ENCODE measurements around the gene CLTB.
A peak's percentile ranks its signal among the peaks of the same experiment; 100 is the strongest.

Gene CLTB

DNA sequence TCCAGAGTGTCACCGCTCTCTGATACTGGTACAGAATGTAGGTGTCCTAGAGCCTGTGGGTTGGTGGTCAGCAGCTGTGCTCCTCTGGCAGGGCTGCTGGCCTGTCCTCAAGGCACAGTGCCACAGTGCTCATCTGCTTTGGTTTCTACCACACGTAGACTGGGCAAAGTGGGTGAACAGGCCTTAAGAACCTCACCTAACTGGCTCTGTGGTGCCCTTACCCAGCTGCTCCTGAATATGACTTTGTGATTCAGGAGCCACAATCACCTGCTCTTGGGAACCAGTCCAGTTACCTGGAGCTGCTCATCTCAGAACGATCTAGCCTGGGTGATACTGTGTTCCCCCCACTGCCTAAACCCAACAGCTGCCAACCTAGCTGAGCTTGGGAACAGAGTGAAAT is 34.4 kb downstream of the CLTB start:
- DNase-seq = no peak

DNA sequence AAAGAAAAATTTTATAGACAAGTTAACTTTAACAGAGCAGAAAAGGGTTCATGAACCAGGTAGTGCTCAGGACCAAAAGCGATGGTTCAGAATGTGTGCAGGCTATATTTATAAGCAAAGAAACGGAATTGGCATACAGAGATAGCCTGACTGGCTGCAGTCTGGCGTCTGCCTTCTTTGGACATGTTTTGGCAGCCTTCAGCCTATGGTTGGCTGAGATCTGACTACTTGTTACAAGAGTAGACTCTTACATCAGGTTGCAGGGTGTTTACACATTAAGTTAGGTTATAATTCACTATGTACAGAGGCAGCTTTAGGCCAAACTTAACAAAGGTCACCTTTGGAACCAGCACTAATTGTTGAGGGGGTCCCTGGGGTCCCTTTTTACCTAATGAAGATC is 34.9 kb downstream of the CLTB start:
- DNase-seq = no peak

DNA sequence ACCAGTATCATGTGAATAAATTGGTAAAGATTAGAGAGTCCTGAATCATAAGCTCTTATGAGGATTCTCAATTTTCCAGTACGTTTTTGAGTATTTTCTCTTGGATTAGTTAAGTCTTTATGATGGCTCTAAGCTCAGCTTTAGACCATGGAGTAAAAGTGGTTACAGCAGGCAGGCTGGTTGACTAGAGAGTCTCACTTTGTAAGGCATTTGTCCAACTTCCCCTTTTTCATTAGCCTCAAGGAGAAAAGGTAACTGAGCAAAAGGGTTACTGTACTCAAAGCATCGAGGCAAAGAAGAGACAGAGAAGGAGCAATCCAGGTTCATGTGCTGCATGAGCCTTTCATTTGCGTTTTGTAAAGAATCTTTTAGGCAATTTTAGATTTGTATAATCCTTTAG is 36.5 kb downstream of the CLTB start:
- DNase-seq = no peak

DNA sequence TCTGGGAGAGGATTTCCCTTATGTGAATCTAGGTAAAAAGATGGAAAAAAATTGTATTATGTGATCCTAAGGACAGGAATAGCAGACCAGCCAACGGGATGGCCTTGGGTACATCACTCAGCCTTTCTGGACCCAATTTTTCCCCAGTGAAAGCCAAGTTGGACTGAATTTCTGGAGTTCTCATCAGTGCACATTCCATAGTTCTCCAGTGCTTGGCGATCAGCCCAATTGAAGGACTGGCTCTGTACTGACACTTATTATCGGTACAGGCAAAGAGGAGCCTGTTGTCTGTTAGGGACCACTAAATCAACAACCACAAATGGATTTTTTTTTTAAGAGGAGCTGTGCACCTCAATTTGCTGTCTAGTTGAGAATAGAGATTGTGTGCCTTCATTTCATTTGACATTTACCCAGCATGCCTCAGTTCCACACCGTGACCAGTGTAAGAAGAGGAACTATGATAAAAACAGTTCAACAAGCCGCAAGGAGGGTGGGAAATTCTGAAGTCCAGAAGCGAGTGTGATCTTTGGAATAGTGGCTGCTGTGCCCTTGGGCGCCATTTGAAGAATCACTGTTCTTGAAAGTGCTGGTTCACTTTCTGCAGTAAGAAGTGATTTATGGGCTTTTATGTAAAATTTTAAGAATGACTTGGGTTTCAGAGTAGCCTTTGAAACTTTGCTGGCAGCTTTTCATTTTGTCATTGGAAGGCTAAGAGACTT is 43.1 kb downstream of the CLTB start:
- DNase-seq = no peak

DNA sequence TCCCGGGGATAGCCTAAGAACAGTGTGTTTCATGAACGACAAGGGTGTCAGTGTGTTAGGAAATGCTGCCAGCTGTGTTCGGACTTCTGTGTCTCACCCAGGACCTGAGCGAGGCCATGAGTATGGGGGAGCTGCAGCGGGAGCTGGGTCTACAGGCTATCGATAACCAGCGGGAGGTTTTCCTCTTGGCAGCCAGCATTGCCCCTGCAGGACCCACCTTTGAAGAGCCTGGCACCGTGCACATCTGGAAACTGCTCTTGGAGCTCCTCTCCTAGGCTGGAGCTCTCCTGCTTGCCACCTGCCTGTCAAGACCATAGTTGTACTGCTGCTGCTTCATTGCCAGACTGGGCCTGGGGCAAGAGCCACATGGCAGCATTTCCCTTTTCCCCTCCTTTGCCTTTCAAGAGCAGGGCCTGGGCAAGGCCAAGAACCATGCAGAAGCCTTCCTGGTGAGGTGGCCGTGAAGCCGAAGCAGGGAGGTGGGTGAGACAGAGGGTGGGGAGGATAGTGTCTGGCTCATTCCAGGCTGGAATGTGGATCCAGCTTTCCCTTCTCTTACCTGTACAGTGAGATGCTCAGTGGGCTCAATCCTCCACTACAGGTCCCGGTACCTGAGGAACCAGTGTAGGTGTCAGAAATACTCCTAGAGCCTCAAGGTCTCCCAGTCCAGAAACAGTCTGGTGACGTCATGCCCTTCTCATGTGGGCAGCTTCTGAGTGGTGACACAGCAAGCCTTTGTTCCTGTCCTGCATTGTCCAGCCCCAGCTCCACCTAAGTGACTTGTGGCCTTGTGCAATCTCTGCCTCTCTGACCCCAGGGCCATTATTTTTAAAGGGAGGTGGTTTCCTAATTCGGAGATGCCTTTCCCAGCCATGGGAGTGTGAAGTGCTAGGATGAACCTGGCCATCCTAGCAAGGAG is 44.5 kb downstream of the CLTB start:
- DNase-seq = no peak

DNA sequence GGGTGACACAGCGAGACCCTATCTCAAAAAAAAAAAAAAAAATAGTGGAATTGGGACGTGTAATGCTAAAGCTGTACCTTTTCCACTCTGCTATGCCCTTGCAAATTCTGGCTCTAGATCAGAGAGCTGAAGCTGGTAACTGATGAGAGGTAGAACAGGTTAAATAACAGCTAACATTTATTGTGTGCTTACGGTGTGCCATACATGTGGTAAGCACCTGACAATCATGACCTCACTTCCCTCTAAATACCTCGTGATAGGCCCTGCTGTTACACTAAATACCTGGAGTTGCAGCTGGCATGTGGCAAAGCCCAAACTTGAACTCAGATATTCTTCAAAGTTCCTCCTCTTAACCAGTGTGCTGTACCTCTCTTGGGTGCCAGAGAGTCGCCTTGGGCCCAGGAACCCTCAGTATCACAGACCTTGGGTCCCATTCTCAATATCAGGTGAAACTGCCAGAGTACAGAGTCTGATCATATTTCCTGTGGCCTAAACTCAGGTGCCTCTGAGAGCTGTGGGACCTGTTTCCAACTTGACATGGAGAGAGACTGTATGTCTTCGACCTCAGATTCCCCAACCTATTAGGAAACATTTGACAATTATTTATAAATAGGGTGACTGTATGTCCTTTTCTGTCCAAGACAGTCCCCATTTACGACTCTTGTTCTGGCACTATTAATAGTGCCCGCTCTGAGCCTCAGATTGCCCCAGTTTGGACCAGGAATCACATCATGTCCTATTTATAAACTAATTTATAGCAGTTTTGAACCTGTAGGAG is 46.2 kb downstream of the CLTB start:
- DNase-seq = no peak

DNA sequence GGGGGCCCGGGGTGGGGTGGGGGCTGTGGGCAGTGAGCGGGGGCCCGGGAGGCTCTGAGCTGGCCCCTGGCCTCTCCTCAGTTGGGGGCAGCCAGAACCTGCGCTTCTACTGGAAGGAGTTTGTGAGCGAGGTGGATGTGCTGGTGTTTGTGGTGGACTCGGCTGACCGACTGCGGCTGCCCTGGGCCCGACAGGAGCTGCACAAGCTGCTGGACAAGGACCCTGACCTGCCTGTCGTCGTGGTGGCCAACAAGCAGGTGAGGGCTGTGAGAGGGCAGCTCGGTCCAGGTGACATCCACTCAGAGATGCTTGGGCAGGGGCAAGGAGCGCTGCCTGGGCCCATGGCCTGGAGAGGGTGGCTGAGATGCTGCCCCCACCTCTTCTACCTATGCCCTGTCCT is 47.6 kb downstream of the CLTB start:
- no peak for DNase-seq

DNA sequence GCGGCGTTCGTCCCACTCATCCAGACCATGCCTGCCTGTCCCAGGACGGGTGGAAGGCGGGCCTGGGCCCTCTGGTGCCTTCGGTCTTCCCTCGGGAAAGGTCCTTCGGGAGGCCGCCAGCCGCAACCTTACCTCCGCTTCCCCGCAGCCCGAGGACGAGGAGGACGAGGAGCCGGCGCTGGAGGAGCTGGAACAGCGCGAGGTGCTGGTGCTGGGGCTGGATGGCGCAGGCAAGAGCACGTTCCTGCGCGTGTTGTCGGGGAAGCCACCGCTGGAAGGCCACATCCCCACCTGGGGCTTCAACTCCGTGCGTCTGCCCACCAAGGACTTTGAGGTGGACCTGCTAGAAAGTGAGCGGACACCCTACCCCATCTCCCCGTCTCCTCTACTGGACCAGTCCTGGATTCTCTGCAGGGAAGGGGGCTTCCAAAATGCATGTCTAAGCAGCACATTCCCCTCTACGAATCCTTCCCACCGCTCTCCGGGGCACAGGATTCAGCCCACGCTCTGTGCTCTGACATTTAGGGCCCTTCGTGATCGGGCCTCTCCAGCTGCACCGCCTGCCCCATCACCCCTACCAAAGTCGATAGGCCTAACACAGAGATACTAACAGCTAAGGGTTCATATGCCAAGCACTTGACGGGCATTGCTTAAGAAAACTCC is 50.0 kb downstream of the CLTB start:
- no peak for DNase-seq

DNA sequence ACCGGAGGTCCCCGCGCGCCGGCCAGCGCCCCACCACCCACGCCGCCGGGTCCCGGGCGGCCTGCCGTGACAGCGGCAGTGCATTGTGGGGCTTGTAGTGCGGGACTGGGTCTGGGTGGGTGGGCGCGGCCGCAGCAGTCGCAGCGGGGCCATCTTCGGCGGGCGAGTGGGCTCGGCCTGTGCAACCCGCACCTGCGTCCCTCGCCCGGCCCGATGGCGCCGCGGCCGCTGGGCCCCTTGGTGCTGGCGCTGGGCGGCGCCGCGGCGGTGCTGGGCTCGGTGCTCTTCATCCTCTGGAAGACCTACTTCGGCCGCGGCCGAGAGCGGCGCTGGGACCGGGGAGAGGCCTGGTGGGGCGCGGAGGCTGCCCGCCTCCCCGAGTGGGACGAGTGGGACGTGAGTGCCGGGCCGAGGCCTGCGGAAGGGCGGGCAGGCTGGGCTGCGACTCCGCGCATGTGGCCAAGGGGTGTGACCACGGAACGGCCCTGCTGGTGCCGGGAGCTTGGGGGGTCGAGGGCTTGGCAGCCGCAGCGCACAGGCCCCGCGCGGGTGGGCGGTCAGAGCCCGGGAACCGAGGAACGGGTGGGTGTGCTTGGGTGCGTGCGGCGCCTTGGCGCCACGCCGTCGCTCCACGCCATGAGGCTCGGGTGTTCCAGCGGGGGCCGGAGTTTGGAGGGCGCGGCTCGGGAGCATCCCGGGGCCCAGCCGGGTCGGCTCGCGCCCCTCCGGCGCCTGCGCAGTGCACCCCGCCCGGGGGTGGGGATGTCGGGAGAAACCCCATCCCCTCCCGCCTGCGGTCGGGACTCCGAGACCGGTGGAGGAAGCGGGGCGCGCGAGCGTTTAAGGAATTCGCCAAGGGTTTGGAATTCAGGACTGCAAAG is 50.7 kb downstream of the CLTB start, which contains the start of gene ARL10:
ARL10 (plus strand) TSS at position 137 of the 881 bp plus-strand sequence; CDS start at position 214, 77 bp downstream.
- no peak for DNase-seq

DNA sequence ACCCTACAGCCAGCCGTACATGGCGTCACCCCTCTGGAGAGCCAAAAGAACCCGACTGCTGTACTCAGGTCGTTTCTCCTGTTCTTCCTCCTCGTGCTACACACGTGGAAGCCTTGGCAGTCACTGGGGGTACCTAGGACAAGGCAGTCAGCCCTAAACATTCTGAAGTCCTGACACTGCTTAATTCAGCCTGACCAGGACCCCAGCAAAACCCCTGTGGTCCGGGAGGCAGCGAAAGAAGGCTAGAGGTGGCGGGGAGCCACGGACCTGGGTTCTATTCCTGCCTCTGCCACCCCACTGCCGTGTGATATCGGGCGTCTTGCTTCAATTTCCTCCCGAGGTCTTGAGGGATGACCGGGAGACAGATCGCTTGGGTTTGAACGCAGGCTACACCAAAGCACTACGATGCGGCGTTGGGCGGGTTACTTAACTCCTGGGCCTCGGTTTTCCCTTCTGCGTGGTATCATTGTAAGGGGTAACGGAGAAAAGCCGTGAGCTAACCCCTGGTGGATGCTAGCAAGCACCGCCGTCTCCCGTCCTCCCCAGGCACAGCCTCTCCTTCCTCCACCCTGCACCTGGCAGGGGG is 51.5 kb downstream of the CLTB start:
- peak in 2 of 3 experiments; percentile 6 to 18 for DNase-seq

DNA sequence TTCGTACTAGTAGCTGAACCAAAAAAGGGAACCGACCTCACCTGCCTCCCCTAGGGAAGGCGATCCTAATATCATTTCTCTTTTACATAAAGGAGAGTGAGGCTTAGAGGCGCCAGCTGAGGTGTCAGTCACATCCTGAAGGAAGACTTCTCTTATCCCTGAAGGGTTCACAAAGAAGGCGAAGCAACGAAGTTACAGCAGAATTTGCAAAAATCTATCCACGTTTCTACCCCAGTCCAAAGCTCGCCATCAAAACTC is 54.2 kb downstream of the CLTB start:
- no peak for DNase-seq

DNA sequence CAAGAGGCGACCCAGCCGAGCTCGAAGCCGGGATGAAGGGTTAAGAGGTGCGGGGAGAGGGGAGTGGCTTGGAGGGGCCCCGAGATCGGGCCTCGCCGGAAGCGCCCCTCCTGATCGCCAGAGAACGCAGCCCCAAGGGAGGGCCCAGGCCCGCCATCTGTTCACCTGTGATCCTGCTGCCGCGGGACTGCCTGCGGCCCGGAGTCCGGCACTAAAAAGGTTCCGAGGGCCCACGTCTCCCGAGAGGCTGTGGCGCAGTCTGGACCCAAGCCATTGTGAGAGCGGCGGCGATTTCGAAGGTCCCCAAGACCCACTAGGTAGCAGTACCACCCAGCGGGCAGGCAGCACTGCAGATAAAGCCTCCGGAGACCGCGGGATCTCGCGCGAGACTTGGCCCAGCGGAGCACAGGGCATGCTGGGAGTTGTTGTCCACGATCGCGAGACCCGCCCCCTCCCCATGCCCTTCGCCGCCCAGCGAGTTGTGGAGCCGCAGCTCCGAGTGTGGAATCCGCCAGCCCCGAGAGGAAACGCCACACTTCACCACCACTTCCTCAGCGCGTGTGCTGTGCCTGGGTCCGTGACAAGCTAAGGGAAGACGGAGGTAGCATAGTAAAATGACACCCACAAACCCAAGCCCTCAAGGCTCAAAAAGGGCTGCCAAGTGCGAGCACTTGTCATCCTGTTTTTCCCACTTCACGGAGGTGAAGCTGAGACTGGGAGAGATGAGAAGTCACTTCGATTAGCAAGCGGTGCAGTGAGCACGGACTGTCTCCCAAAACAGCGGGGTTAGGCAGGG is 54.7 kb downstream of the CLTB start, which contains the start of gene KIAA1191:
KIAA1191 (minus strand) TSS at position 328 of the 796 bp plus-strand sequence. CDS start 2,256 bp downstream, outside the sequence.
- DNase-seq = peak; percentile 82 to 88 (median 82)

DNA sequence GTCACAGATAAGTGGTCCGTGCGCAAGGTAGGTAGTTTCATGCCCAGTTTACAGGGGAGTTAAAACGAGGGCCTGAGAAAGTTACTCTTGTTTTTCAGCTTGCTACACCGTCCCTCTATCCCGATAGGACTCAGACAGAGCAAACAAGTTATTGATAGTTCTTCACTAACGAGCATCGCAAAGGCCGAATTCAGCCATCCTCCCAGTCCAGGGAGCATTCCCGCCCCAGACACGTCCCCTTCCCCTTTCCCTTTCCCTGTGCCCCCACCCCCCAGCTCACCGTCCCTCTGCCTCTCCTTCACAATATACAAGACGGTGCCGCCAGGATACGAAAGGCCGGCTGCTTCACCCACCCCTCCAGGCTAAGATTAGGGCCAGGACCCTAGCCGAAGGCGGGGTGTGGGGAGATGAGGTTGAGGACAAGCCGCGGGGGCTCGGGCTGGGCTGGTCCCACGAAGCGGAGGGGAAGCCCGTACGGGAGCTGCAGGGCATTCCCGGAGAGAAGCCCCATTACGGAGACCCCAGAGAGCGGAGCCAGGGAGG is 55.4 kb downstream of the CLTB start:
- peak in 2 of 3 experiments; percentile 61 to 74 for DNase-seq

DNA sequence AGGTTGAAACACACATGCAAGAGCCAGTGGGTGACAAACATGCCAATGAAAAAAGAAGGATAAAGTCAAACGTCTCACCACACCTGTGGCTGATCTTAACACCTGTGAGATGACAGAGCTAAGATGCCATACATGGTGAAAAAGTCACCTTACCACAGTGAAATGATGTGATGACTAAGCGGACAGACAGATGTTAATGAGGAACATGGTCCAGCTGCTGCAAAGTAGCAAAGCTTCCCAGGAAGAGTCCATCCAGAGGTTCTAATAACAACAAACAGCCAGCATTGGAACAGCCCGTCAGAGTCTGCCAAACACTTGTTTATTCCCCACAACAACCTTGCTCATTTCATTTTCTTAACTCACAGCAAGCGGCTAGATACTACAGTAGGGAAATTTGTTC is 56.7 kb downstream of the CLTB start:
- DNase-seq = no peak

DNA sequence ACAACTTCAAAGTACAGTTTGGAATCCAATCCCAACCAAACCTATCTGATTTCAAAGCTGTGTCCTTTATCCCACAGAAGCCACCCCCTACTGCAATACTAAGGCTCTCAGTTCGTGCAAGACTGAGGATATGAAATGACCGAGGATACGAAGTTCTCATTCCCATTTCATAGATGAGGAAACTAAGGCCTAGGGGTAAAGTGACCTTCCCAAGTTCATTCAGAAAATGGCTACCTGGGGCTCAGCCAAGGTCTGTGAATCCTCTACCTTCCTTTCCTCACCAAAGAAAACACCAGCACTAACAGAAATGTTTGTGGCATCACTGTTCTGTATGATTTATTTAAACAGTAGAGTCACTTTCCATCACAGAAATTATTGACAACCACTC is 60.2 kb downstream of the CLTB start:
- DNase-seq = no peak

DNA sequence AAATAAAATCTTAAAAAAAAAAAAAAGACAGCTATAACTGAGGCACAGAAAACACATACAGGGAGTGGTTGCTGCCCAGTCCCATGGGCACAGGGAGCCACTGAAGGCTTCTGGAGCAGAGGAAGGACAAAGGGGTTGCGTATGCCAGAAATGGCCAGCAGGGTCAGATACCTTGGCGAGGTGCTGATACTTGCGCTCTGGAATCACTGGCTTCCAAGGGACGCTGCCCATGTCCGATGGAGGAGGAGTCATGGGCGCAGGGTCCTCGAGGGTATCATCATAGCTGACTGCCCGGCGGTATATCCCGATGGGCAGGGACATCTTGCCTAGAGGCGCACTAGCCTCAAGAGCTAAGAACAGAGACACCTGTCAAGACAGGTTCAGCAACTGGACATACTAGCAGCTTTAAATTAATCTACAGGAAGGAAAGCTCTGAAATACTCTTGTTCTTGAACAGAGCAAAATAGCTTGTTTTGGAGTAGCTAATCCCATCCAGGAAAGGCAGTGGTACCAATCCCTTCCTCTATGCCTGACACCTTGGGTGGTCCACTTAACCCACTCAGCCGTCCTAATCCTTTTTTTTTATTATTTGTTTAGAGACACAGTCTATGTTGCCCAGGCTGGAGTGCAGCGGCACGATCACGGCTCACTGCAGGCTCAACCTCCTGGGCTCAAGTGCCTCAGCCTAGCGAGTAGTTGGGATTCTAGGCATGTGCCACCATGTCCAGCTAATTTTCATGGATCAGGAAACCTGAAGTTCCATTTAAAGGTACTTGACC is 60.8 kb downstream of the CLTB start:
- DNase-seq = peak in 2 of 3 experiments; percentile 5 to 58

DNA sequence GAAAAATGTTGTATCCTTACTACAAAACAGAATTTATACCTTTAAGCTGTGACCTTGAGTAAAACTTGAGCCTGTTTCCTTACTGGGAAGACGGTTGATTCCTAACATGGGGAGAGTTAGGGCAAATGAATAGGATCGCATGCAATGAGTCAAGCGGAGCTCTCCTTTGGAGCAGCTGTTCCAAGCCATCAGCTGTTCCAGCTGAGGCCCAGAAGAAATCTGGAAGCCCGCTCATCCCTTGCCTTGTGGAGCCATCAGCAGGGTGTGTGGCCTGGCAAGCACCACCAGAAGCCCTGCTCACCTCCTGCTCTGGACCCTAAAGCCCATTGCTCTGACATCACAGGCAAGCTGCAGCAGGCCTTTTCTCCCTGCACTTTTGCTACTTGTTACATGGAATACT is 62.8 kb downstream of the CLTB start:
- no peak for DNase-seq

DNA sequence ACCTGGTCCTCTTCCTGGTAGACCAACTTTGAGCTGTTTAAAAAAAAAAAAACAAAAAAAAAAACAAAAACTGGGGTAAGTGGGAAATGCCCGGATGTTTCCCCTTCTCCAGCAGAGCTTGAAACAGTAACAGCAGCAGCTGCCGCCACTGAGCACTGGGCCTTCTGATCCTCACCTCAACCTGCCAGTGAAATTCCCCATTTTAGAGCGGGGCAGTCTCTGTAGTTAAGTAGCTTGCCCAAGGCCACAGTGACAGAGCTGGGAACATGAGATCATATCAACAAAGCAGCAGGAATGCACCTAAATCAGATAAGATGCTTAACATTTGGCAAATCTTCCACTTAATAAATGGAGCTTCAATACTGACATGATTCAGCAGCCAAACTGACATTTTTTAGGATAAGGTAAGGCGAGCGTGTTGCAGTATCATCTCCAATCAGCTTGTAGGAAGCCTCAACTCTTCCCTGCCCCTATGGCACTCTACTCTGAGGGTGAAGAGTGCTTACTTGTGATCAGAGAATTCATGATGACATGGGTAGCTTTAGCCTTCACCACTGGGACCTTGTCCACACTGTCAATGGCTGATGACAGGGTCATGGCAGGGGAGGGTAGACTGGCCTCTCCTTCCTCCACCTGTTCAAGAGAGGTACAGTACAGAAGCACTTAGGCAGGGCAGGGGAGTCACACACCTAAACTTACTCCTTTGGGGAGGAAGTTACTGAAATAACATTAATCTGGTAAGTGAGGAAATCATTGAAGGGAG is 64.0 kb downstream of the CLTB start:
- DNase-seq = no peak

DNA sequence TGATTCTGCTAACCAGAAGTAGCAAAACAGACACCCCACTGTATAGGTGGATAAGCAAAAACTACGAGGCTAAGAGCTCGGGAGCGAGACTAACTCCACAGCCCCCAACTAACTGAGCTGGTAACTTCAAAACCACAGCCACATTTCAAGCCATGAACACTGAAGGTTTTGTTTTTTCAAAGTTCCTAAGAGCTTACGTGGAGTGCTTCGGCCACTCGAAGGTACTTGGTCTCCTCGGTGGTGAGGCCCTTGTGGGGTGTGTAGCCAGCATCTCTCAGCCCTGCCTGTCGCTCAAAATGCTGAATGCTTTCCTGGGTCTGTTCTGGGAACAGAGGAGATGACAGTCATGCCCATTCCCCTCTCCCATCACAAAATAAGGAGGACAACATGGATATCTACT is 65.9 kb downstream of the CLTB start:
- no peak for DNase-seq

Measured in NCI-H1417 (cell line).